HS-5 (cell line): ENCODE results near the gene HNRNPC.
A peak's percentile ranks its signal among the peaks of the same experiment; 100 is the strongest.
"Not testable (repeated sequence)": the region's sequence is repeated elsewhere in the genome, so short reads cannot be mapped to it uniquely, and the experiment has no call there.

Experiments
- DNase-seq: peaks from one replicate; pipeline ENCODE4 v3.0.0-alpha.2; 2012; ENCODE audit warnings: low read depth

HNRNPC gene

DNA sequence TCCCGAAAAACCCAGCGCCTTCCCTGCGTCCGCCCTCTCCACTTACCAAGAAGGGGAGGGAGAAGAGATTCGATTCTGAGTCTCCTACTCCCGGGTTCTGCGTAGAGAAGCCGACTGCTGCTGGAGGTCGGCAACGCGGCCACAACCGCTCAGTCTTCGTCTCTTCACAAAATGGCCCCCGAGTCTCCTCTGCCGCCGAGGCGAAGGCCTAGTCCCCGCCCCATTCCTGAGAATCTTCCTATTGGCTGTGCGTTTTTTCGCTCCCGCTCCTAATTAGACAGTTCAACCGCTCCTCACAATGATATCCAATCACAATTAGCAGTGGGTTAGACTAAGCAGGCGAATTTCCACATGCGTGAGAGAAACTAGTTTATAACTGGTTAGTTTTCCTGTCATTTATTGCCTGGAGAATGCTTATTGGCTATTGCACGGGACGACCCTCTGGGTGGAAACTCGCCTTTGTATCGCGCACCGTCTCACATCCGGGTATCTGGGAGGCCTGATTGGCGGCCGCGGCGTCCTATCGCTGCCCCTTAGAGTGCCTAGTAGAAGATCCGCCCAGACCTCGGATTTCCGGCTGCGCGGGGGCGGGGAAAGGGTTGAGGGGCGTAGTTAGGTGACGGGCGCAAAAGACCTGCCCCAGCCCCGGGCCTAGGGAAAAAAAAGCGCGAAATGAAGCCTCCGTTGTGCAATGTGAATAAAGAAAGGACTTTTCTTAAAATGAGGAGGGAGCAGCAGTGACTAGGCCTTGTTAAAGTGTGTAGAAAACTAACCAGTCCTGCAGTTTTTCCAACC lies at the start of gene HNRNPC:
HNRNPC (minus strand) TSS at position 191 of the 795 bp plus-strand sequence. CDS start 35,249 bp downstream, outside the sequence.
- peak; percentile 100 for DNase-seq

GRCh38 chr14:21317398-21317797 lies 48.2 kb upstream of the HNRNPC start:
- DNase-seq: no peak

DNA sequence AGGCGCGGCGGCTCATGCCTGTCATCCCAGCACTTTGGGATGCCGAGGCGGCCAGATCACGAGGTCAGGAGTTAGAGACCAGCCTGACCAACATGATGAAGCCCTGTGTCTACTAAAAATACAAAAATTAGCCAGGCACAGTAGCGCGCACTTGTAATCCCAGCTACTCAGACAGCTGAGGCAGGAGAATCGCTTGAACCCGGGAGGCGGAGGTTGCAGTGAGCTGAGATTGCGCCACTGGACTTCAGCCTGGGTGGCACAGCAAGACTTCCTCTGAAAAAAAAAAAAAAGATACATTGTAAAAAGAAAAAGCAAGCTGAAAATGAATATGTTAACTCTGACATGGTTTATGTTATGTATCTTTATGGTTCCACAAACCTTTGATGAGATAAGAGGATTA lies 44.3 kb upstream of the HNRNPC start:
- no peak for DNase-seq

- DNase-seq: no peak
These were observed 42.4 kb upstream of the HNRNPC start for GRCh38 chr14:21311614-21312013.

- no peak for DNase-seq
These were observed 40.7 kb upstream of the HNRNPC start for GRCh38 chr14:21309956-21310355.

- no peak for DNase-seq
These were observed 40.0 kb upstream of the HNRNPC start for GRCh38 chr14:21309238-21309636.

GRCh38 chr14:21308479-21309237 lies 39.4 kb upstream of the HNRNPC start:
- no peak for DNase-seq

DNA sequence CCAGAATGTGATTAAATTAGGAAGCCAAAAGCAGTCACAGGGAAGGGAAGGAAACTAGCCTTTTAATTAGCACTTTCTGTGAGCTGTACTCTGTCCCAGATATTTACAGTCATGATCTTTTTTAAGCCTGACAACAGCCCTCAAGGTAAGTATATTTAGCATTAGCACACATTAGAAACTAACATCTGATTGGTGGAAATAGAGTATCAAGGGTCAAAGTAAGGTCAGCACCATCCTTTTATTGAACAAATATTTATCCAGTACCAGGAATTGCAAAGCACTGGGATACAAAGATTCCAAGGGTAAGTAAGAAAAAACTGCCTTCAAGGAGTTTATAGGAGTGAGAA lies 38.9 kb upstream of the HNRNPC start:
- no peak for DNase-seq

DNA sequence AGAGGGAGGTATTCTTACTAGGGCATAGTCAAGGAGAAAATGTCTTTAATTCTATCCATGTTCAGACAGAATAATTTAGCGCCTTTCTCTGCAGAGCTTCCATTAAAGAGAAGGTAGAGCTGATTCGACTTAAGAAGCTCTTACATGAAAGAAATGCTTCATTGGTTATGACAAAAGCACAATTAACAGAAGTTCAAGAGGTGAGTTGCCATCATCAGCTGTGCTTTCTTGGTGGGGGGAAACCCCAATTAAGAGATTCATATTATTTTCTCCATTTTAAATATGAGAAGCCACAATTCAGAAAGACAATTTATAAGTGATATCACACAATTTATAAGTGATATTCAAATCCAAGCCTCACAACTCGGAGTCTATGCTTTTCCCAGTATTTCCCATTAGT lies 38.4 kb upstream of the HNRNPC start:
- no peak for DNase-seq

- not testable (repeated sequence) for DNase-seq
These were observed 33.5 kb upstream of the HNRNPC start for GRCh38 chr14:21302836-21303140.

DNA sequence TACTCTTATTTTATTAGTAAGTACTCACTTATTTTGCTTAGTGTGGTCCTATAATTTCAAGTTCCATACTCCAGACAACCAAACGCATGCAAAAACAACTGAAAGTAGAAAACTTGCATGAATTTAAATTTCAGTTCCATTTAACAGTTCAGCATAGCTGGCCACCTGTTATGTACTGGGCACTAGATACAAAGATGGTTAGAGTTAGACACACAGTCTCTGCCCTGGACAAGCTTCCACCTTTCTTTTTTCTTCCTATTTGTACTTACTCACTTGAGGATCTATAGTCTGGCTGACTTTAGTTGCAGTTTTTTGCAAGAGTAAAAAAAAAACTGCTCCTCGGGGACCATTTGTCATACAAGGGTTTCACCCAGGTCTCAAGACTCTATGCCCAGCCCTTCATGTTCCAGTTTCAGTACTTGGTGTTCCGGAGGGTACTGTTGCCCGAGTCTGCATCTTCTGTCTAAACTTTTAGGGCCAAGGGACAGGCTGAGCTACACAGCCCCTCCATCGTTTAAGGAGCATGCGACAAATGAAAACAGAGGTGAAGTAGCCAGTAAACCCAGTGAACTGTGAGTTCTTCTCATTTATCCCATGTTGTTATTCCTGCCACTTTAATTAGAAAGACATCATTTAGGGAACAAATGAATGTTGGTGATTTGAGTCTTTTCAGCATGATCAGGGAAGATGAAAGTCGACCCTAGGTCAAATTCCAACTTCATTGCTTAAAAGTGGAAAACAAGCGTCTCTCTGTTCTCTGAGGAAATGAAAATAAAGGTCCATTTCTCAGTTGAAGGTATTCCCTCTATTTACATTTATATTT lies 33.0 kb upstream of the HNRNPC start:
- no peak for DNase-seq

DNA sequence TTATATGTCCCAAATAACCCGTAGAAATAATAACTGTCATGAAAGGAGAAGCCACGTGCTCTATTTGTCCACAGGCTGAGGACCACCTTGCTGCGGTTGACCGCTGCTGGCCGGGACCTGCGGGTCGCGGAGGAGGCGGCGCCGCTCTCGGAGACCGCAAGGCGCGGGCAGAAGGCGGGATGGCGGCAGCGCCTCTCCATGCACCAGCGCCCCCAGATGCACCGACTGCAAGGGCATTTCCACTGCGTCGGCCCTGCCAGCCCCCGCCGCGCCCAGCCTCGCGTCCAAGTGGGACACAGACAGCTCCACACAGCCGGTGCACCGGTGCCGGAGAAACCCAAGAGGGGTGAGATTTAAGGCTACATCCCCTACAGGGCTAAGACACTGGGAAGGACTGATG lies 31.6 kb upstream of the HNRNPC start:
- DNase-seq: no peak

GRCh38 chr14:21299562-21300130 lies 30.4 kb upstream of the HNRNPC start:
- no peak for DNase-seq

GRCh38 chr14:21298358-21298757 lies 29.1 kb upstream of the HNRNPC start:
- DNase-seq: no peak

DNA sequence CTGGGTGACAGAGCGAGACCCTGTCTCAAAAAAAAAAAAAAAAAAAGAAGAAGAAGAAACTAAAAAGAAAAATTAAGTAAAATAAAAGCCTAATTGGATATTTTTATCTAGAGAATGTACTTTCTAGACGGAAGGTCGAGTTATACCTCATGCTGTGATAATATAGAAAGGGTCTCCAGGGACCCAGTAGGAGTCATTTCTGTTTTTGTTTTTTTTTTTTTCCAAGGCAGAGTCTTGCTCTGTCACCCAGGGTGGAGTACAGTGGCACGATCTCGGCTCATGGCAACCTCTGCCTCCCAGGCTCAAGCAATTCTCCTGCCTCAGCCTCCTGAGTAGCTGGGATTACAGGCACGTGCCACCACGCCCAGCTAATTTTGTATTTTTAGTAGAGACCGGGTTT lies 24.8 kb upstream of the HNRNPC start:
- not testable (repeated sequence) for DNase-seq

DNA sequence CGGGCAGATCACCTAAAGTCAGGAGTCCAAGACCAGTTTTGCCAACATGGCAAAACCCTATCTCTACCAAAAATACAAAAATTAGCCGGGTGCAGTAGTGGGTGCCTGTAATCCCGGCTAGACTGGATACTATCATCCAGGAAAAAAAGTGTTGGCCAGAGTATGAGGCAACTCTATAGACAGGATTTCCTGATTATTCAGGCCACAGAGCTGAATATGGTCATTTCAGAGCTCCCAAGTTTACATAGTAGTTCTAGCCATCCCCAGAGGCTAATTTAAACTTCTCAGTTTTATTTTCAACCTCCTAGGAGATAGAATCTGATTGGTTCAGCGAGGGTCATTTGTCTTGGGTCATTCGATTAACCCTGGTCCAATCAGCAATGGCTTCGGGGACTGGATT lies 17.9 kb upstream of the HNRNPC start:
- no peak for DNase-seq

DNA sequence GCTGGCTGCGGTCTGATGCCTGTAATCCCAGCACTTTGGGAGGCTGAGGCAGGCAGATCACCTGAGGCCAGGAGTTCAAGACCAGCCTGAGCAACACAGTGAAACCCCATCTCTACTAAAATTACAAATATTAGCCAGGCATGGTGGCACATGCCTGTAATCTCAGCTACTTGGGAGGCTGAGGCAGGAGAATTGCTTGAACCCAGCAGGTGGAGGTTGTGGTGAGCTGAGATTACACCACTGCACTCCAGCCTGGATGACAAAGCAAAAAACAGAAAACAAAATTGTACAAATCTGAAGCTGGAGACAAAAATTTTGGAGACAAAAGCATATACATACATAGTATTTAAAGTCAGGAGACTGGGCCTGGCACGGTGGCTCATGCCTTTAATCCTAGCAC lies 17.3 kb upstream of the HNRNPC start:
- DNase-seq: not testable (repeated sequence)

DNA sequence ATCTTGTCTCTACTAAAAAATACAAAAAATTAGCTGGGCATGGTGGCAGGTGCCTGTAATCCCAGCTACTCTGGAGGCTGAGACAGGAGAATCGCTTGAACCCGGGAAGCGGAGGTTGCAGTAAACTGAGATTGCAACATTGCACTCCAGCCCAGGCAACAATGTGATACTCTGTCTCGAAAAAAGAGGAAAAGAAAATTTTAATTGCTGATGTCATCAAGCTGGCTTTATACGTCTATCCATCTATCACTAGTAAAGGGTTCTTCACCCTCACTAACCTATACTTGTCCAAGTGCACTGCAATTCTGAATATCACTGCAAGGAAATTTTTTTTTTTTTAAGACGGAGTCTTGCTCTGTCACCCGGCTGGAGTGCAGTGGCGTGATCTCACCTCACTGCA lies 12.7 kb upstream of the HNRNPC start:
- not testable (repeated sequence) for DNase-seq

- no peak for DNase-seq
These were observed 10.5 kb upstream of the HNRNPC start, which contains the start of gene RPGRIP1 for GRCh38 chr14:21279783-21280182. TSS of gene RPGRIP1 (plus strand) at chr14:21280083. CDS start at chr14:21287977, 7,894 bp downstream.

GRCh38 chr14:21278632-21279031 lies 9.4 kb upstream of the HNRNPC start:
- DNase-seq: no peak

- no peak for DNase-seq
These were observed 6.1 kb upstream of the HNRNPC start for GRCh38 chr14:21275261-21275858.

- not testable (repeated sequence) for DNase-seq
These were observed 3.4 kb upstream of the HNRNPC start for GRCh38 chr14:21272661-21273060.
